NCI-H1105 (cell line): ENCODE measurements around the gene CFDP1.

Source experiments
- DNase-seq: peaks from one replicate; lab custom pipeline; 2025; lab: John Stamatoyannopoulos, UW

The CFDP1 gene

DNA sequence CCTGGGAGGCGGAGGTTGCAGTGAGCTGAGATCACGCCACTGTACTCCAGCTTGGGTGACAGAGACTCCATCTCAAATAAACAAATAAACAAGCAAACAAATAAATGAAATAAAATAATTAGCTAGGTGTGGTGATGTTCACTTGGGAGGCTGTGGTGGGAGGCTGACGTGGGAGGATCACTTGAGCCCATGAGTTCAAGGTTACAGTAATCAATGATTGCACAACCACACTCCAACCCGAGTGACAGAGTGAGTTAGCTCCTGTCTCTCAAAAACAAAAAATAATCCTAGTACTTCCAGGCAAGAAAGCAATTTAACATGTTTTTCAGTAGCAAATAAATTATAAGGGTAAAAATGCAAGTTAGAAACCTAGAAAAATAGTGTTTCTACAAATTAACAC, 26.4 kb downstream of the CFDP1 start:
- no peak for DNase-seq

- no peak for DNase-seq
Observed at GRCh38 chr16:75402821-75403475, 30.4 kb downstream of the CFDP1 start.

DNA sequence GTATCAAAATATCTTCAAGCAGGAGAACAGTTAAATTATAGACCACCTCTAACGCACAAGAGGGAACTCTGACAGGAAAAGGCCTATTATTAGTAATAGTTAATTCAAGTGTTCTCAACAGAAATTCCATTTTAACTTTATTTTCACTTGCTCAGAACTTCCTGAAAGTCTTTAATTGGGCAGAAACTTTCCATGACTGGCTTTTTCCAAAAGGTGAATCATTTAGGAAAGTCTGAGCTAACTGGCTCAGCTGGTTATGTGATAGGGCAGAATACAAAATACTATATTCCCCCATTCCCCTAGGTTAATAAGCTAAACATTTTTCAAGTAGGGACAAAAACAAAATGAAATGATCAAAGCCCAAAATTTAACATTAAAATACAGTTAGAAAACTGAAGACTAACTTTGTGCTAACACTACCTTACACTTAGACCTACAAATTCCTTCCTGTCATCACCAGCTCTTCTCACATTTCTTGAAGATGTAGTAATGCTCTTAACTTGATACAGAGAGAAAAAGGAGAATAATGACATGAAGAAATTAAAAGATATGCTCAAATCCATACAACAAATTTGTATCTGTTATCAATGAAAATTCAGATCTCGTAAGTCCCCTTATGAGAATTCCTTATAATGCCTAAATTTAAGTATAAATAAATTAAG, 31.0 kb downstream of the CFDP1 start:
- DNase-seq = no peak

DNA sequence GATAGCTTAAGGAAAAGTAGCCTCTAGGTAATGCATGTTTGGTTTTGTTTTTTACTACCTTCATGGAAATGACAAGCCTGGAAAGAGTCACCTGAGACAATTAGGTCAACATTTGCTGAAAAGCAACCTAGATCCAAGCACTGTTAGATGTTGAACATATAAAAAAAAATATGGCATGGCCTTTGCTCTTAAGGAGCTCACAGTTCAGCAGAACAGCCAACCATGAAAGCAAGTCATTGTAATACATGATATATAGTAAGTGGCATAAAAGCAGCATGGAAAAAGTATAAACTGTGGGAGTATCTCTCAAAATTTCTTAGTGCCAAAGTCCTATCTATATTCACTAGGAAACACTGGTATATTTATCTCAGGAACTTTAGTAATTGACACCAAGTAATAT, 31.6 kb downstream of the CFDP1 start:
- no peak for DNase-seq

DNA sequence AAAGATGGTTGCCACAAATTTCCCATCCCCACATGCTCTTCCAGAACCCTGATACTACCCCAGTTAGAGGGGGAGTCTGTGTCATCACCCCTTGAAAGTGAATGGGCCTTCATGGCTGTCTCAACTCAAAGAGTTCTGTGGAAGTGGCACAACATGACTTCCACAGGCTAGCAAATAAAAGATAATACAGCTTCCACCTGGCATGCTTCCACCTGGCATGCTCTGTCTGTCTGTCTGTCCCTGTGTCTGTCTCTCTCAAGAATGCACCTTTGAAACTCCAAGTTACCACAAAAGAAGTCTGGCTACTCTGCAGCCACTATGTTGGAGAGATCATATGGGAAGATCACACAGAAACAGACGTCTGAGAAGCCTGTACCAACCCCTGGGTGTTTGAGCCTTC, 35.0 kb downstream of the CFDP1 start:
- no peak for DNase-seq

GRCh38 chr16:75394941-75395340, 38.4 kb downstream of the CFDP1 start:
- DNase-seq = no peak

DNA sequence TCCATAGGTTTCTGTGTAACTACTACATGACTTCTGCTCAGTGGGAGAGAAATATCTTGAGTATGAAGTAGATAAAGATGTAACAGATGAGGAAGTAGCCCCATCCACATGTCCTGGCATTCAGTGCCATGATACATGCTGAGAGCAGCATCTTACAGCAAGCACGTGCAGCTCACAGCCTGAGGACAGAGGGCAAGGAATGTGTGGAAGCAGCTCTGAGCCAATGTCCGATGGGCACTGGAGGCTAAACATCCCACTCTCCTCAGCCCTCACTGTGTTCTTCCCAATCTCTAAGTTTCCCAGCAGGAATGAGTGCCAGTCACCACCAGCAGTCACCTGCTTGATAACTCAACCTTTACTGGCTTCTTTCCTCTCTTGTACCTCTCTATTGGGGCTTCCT, 40.4 kb downstream of the CFDP1 start:
- no peak for DNase-seq

GRCh38 chr16:75390926-75391653, 42.2 kb downstream of the CFDP1 start:
- DNase-seq = no peak

GRCh38 chr16:75389096-75389690, 44.1 kb downstream of the CFDP1 start:
- no peak for DNase-seq

GRCh38 chr16:75387951-75388350, 45.4 kb downstream of the CFDP1 start:
- no peak for DNase-seq

DNA sequence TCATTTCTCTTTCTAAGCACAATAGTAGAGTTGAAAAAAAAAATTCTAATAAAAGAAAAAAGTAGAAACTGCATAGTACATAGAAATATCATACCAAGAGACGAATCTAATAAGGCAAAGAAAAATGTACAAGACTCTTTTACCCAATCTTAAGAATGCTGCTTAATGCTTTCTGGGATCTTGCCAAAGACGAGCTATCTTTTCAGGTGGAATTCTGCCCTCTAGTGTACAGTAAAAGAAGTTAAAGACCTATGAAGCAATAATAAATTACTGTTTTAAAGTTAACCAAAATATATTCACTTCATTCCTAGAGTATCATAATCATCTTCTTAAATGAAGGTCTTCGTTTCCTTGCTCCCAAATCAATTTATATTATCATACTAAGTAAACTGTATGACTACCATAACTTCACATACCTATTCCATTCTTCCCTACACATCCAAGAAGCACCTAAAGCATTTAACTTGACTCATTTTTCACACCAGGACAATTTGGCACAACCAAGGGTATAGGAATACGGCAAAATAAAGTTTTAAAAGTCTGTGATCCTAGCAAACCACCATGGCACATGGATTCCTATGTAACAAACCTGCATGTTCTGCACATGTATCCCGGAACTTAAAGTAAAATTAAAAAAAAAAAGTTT, 47.7 kb downstream of the CFDP1 start:
- peak; percentile 15 for DNase-seq

DNA sequence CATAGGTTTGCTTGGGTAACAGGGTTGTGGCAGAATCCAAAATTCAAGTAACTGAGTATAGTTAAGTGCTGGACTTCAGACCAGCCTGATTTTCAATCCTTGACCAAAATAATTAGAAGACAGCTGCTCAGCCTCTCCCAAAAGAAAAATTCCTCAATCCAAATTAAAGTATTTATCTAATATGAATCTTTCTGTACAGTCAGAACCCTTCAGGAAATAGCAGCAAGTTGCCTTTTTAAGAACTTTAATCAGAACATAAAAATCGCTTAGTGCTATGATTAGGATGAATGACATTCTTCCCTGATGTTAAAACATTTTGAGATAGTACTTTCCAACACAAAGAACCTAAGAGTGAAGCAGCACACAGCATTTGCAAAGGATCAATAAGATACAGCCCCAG, 50.2 kb downstream of the CFDP1 start:
- DNase-seq = no peak

GRCh38 chr16:75382611-75383010, 50.7 kb downstream of the CFDP1 start:
- DNase-seq = no peak

GRCh38 chr16:75380870-75381269, 52.4 kb downstream of the CFDP1 start:
- no peak for DNase-seq

- DNase-seq = no peak
Observed at GRCh38 chr16:75379911-75380847, 53.1 kb downstream of the CFDP1 start.

DNA sequence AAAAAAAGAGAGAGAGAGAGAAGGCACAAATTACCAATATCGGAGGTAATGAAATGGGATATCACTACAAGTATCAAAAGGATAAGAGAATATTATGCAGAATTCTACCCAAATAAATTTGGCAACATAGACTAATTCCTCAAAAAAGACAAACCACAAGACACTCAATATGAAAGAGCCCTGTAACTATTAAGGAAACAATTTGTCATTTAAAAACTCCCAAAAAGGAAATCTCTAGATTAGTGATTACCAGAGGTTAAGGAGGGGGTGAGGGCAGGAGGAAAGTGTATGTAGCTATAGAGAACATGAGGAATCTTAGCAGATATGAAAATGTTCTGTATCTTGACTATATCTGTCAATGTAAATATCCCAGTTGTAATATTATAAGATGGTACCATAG, 54.0 kb downstream of the CFDP1 start:
- DNase-seq = no peak

DNA sequence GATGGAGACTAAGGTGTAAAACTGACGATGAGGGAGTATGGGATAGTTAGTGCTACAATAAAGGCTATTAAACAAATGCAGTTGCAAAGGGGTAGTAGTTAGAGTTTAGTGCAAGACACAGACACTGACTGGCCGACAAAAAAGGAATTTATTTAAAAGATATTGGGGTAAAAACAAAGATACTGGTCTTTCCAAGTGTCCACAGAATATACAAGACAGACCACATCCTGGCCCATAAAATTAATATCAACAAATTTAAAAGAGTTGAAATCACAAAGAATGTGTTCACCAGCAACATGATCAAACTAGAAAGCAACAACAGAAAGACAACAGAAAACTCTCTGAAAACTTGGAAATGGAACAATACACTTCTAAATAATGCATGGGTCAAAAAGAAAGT, 54.7 kb downstream of the CFDP1 start:
- no peak for DNase-seq

DNA sequence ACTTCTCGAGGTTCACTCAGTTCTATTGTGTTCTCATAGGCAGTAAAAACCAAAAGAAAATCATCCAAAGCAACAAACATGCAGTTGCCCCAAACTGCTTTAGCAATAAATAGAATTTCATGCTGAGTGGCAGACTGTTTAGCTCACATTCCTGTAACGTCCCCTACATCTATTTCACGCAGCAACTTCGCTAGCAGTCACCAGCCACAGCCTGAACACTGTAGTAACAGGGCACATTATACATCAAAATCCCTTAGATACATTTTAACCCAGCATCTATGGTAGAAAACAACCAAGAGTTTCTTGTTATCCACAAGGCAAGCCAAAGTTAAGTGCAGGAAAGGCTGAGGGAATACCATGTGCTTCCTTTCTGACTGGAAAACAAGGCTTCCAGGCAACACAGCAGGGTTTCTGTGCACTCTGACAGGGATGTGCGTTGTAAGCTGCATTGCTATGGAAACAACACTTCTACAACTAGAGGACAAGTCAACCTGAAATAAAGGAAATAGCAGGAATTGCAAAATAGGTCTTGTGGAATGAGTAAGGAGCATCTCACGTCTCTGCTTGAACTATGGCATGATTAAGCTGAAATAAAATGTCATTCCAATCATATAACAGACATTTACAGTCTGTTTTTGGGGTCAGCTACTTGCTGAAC, 55.4 kb downstream of the CFDP1 start:
- no peak for DNase-seq

GRCh38 chr16:75376475-75377161, 56.7 kb downstream of the CFDP1 start:
- DNase-seq = no peak

- no peak for DNase-seq
Observed at GRCh38 chr16:75374388-75374787, 58.9 kb downstream of the CFDP1 start.
